Measurements from ENCODE around the gene STAT5B. TPM values are rescaled to one million over a fixed set of nuclear protein-coding genes. Genes with fewer than 3 reads are reported as not detected.

STAT5B gene
- total RNA-seq, result 10 to 100 TPM; 35.7 to 51.4 TPM
- polyA plus RNA-seq (2013, experiment 1 of 2), result 49.5 TPM
- polyA plus RNA-seq (2013, experiment 2 of 2), result 41.3 TPM
- long read RNA-seq, experiment 1, full-length matches to known transcripts, result 2 of 12 reads
- long read RNA-seq, experiment 1, partial matches to known transcripts, result 4 of 12 reads
- long read RNA-seq, experiment 1, other reads (novel, unspliced or antisense), result 6 of 12 reads
- long read RNA-seq, experiment 2, full-length matches to known transcripts, result 73 of 120 reads
- long read RNA-seq, experiment 2, partial matches to known transcripts, result 13 of 120 reads
- long read RNA-seq, experiment 2, other reads (novel, unspliced or antisense), result 34 of 120 reads
- long read RNA-seq, experiment 3, full-length matches to known transcripts, result 2 of 22 reads
- long read RNA-seq, experiment 3, partial matches to known transcripts, result 17 of 22 reads
- long read RNA-seq, experiment 3, other reads (novel, unspliced or antisense), result 3 of 22 reads
- long read RNA-seq, experiment 4, partial matches to known transcripts, result 3 of 5 reads
- long read RNA-seq, experiment 4, other reads (novel, unspliced or antisense), result 0 of 5 reads

DNA sequence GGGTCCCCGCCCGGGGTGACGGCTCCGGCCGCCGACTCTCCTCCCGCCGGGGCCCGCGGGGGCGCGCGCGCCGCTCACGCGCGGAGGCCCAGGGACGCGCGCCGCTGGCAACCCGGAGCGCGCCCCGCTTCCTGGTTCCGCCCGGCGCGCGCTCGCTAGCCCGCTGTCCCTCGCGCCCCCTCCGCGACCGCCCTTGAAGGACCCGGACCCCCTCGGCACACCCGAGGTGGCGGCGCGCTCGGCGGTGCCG is at the start of gene STAT5B:
Gene STAT5B (minus strand): TSS at position 33 of the 250 bp plus-strand sequence. CDS start 44,264 bp downstream, outside the sequence.
- Histone ChIP-seq H3K4me3 (ENCODE audit: low read length) (peak within 1 kb of the TSS; percentile 92), H3K4me1 (ENCODE audit: control insufficient read depth, insufficient read depth, low read length) (no peaks in the 10 kb centered on the region), H3K9ac (ENCODE audit: extremely low read depth, low read length, poor library complexity, severe bottlenecking) (peak within 1 kb of the TSS; percentile 73), H3K36me3 (ENCODE audit: control insufficient read depth, insufficient read depth, low read length) (no peaks in the 10 kb centered on the region), H3K27ac (ENCODE audit: low read depth, low read length) (peak within 1 kb of the TSS; percentile 54), H3K9me3 (ENCODE audit: control insufficient read depth, low read length) (no peaks in the 10 kb centered on the region), H3K27me3 (ENCODE audit: control insufficient read depth, insufficient read depth, low read length, poor library complexity, severe bottlenecking) (no peaks in the 10 kb centered on the region)
- Mint-ChIP-seq H3K27ac (peak within 1 kb of the TSS; percentile 80), H3K9me3 (no peaks in the 10 kb centered on the region), H3K27me3 (ENCODE audit: insufficient read depth) (peaks cover 6% of the 10 kb centered on the region), H3K36me3 (ENCODE audit: low read depth) (no peaks in the 10 kb centered on the region), H3K4me1 (peaks cover 32% of the 10 kb centered on the region), H3K4me3 (peak within 1 kb of the TSS; percentile 78)
- no peak for DNase-seq
- TF ChIP-seq, protein P1, sequence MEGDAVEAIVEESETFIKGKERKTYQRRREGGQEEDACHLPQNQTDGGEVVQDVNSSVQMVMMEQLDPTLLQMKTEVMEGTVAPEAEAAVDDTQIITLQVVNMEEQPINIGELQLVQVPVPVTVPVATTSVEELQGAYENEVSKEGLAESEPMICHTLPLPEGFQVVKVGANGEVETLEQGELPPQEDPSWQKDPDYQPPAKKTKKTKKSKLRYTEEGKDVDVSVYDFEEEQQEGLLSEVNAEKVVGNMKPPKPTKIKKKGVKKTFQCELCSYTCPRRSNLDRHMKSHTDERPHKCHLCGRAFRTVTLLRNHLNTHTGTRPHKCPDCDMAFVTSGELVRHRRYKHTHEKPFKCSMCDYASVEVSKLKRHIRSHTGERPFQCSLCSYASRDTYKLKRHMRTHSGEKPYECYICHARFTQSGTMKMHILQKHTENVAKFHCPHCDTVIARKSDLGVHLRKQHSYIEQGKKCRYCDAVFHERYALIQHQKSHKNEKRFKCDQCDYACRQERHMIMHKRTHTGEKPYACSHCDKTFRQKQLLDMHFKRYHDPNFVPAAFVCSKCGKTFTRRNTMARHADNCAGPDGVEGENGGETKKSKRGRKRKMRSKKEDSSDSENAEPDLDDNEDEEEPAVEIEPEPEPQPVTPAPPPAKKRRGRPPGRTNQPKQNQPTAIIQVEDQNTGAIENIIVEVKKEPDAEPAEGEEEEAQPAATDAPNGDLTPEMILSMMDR (conservative IDR thresholded peaks at IDR 0.05), result no peak
- WGBS, 2 experiments (ENCODE audit: insufficient coverage in 1 of 2, insufficient read length in 1 of 2), result 0 to 1% methylated on average over 18 to 47 of the region's 47 CpGs

DNA sequence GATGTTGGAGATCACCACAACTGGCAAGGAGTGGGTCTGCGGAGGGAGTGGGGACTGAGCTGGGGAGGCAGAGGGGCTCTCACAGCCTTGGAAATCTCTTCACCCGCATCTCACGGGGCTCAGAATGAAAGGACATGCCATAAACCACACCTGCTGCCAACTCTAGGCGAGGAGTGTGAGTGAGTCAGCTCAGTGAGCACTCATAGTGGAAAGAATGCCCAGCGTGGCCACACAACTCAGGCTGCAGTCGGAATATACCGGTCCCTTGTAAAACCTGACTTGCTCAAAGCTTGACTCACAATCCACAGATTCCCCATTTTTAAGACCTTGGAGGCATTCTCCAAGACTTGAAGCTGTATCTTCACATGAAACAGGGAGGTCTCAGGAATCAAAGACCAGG is 48.8 kb upstream of the STAT5B start:
- Mint-ChIP-seq H3K27me3 (ENCODE audit: insufficient read depth) (peaks cover 19% of the 10 kb centered on the region), H3K36me3 (ENCODE audit: low read depth) (peaks cover 53% of the 10 kb centered on the region), H3K4me1 (peaks cover 2% of the 10 kb centered on the region), H3K27ac (no peak overlapping the region), H3K4me3 (no peak overlapping the region), H3K9me3 (no peaks in the 10 kb centered on the region)
- H3K36me3 ChIP-seq (ENCODE audit: control insufficient read depth, insufficient read depth, low read length), result peaks cover 13% of the 10 kb centered on the region
- 95 to 97% methylated on average over 7 of the region's 7 CpGs for WGBS, 2 experiments (ENCODE audit: insufficient coverage in 1 of 2, insufficient read length in 1 of 2)
- TF ChIP-seq, protein P1 (conservative IDR thresholded peaks at IDR 0.05), result no peak
- H3K4me1 ChIP-seq (ENCODE audit: control insufficient read depth, insufficient read depth, low read length), result no peaks in the 10 kb centered on the region
- no peak for DNase-seq
- H3K9me3 ChIP-seq (ENCODE audit: control insufficient read depth, low read length), result no peaks in the 10 kb centered on the region
- no peak overlapping the region for H3K9ac ChIP-seq (ENCODE audit: extremely low read depth, low read length, poor library complexity, severe bottlenecking)
- H3K27me3 ChIP-seq (ENCODE audit: control insufficient read depth, insufficient read depth, low read length, poor library complexity, severe bottlenecking), result peaks cover 9% of the 10 kb centered on the region
- H3K27ac ChIP-seq (ENCODE audit: low read depth, low read length), result no peak overlapping the region
- no peak overlapping the region for H3K4me3 ChIP-seq (ENCODE audit: low read length)

DNA sequence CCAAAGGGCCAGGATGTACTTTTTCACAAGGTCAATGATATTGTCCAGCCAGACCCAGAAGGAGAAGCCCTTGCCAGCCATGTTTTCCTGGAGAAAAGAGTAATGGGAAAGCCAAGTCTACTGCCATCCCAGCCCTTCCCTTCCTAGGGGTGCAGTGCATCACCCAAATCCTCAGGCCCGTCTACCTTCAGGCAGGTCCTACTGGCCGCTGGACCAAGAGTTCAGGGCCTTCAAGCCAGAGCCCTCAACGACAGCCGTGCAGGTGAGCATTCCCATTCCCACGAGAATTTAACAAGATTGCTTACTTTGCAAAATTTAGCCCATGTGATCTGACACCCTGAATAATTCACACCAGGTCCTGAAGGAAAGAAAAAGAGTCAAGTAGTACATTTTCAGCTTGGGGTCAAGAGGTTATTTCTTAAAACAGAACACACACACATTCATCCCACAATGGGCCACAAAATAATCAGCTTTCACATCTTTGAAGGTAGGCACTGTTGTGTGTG is 47.1 kb upstream of the STAT5B start:
- TF ChIP-seq, protein P1 (conservative IDR thresholded peaks at IDR 0.05), result no peak
- H3K36me3 ChIP-seq (ENCODE audit: control insufficient read depth, insufficient read depth, low read length), result peaks cover 13% of the 10 kb centered on the region
- no peak overlapping the region for H3K4me3 Mint-ChIP-seq
- peaks cover 9% of the 10 kb centered on the region for H3K27me3 ChIP-seq (ENCODE audit: control insufficient read depth, insufficient read depth, low read length, poor library complexity, severe bottlenecking)
- WGBS, 2 experiments (ENCODE audit: insufficient coverage in 1 of 2, insufficient read length in 1 of 2), result 83 to 92% methylated on average over 1 to 5 of the region's 5 CpGs
- peaks cover 45% of the 10 kb centered on the region for H3K36me3 Mint-ChIP-seq (ENCODE audit: low read depth)
- H3K27ac Mint-ChIP-seq, result no peak overlapping the region
- peaks cover 7% of the 10 kb centered on the region for H3K4me1 Mint-ChIP-seq
- H3K27ac ChIP-seq (ENCODE audit: low read depth, low read length), result no peak overlapping the region
- no peak overlapping the region for H3K4me3 ChIP-seq (ENCODE audit: low read length)
- peaks cover 19% of the 10 kb centered on the region for H3K27me3 Mint-ChIP-seq (ENCODE audit: insufficient read depth)
- H3K4me1 ChIP-seq (ENCODE audit: control insufficient read depth, insufficient read depth, low read length), result no peaks in the 10 kb centered on the region
- H3K9ac ChIP-seq (ENCODE audit: extremely low read depth, low read length, poor library complexity, severe bottlenecking), result no peak overlapping the region
- DNase-seq, result no peak
- H3K9me3 Mint-ChIP-seq, result no peaks in the 10 kb centered on the region
- H3K9me3 ChIP-seq (ENCODE audit: control insufficient read depth, low read length), result no peaks in the 10 kb centered on the region

Measured in endodermal cell (in vitro differentiated cells).